ENCODE results near the gene LRRC27.
A peak's percentile ranks its signal among the peaks of the same experiment; 100 is the strongest.

DNA sequence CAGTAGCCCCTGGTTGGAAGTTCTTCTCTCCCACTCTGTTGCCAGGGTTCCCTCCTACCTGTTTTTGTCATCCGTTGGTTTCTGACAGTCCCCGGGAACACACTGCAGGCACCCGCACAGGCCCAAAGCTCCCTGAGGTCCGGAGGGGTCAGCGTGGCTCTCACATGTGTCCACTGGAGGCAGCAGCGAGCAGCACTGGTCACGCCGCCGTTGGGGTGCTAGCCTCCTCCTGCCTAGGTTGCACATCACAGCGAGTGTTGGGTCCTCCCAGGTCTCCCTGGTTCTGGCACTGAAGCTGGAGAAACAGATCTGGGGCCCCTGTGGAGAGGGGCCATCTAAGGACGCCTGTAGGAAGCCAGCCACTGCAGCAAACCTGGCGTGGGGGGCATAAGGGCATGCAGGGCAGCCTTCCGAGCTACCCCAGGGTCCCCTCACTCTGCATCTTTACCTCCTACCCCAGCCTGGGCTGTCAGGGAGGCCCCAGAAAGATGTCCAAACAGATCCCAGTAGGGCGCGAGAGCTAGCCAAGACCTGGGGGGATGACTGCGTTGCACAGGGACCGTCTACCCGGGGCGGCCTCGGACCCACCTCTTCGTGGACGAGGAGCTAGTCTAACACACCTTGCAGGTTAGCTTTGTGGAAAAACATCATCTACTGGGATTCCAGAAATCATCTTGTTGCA is 28.9 kb downstream of the LRRC27 start:
- TF ChIP-seq, protein P1, sequence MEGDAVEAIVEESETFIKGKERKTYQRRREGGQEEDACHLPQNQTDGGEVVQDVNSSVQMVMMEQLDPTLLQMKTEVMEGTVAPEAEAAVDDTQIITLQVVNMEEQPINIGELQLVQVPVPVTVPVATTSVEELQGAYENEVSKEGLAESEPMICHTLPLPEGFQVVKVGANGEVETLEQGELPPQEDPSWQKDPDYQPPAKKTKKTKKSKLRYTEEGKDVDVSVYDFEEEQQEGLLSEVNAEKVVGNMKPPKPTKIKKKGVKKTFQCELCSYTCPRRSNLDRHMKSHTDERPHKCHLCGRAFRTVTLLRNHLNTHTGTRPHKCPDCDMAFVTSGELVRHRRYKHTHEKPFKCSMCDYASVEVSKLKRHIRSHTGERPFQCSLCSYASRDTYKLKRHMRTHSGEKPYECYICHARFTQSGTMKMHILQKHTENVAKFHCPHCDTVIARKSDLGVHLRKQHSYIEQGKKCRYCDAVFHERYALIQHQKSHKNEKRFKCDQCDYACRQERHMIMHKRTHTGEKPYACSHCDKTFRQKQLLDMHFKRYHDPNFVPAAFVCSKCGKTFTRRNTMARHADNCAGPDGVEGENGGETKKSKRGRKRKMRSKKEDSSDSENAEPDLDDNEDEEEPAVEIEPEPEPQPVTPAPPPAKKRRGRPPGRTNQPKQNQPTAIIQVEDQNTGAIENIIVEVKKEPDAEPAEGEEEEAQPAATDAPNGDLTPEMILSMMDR (conservative IDR thresholded peaks at IDR 0.05 in 1 of 2, IDR thresholded peaks at IDR 0.05 in 1 of 2; ENCODE audit: low read depth in 1 of 2, low read length in 2 of 2): peak; percentile 19 to 64
- no peak for TF ChIP-seq EZH2 (IDR thresholded peaks at IDR 0.05; ENCODE audit: low read length, missing control alignments)
